Measurements from ENCODE around the gene SNTN.

DNA sequence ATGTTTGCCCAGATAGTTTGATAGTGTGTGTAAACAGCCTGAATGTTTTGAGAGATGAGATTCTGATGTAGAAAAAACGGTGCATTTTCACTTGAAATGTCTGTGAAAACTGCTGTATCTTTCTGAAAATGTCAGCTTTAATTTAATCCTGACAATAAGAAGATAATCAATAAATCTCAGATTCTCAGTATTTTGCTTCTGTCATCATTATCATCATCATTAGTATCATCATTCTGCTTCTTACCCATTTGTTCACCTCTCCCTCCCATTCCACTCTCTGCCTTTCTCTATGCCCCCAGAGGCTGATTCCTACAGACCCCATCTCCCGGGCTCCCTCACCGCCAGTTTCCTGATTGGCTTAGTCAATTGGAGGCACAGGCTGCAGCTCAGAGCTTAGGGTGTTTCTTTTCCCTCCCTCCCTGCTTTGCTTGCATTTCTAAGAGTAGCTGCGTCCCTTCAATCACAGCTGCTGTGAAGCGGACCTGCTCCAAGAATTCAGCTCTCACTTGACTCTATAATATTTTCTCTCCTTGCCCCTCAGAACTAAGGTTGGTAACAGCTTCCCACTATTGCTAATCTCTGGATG lies 8.2 kb upstream of the SNTN start:
- TF ChIP-seq ZNF274 (IDR thresholded peaks at IDR 0.05; ENCODE audit: borderline replicate concordance, low read depth, low read length): no peak
- TF ChIP-seq CEBPB (tag; IDR thresholded peaks at IDR 0.05): no peak
- no peak for TF ChIP-seq NFE2L1 (tag; IDR thresholded peaks at IDR 0.05; ENCODE audit: borderline replicate concordance, low read depth)
- no peak for TF ChIP-seq ZFP30 (CRISPR knock-in tag; IDR thresholded peaks at IDR 0.05; ENCODE audit: borderline replicate concordance)
- TF ChIP-seq, protein P1, sequence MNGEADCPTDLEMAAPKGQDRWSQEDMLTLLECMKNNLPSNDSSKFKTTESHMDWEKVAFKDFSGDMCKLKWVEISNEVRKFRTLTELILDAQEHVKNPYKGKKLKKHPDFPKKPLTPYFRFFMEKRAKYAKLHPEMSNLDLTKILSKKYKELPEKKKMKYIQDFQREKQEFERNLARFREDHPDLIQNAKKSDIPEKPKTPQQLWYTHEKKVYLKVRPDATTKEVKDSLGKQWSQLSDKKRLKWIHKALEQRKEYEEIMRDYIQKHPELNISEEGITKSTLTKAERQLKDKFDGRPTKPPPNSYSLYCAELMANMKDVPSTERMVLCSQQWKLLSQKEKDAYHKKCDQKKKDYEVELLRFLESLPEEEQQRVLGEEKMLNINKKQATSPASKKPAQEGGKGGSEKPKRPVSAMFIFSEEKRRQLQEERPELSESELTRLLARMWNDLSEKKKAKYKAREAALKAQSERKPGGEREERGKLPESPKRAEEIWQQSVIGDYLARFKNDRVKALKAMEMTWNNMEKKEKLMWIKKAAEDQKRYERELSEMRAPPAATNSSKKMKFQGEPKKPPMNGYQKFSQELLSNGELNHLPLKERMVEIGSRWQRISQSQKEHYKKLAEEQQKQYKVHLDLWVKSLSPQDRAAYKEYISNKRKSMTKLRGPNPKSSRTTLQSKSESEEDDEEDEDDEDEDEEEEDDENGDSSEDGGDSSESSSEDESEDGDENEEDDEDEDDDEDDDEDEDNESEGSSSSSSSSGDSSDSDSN (IDR thresholded peaks at IDR 0.05; ENCODE audit: borderline replicate concordance in 1 of 2, low read depth in 2 of 2, low read length in 2 of 2): no peak
- TF ChIP-seq ZNF696 (CRISPR knock-in tag; conservative IDR thresholded peaks at IDR 0.05): no peak
- TF ChIP-seq SMARCC2 (IDR thresholded peaks at IDR 0.05; ENCODE audit: low read depth): no peak
- TF ChIP-seq, protein P2, sequence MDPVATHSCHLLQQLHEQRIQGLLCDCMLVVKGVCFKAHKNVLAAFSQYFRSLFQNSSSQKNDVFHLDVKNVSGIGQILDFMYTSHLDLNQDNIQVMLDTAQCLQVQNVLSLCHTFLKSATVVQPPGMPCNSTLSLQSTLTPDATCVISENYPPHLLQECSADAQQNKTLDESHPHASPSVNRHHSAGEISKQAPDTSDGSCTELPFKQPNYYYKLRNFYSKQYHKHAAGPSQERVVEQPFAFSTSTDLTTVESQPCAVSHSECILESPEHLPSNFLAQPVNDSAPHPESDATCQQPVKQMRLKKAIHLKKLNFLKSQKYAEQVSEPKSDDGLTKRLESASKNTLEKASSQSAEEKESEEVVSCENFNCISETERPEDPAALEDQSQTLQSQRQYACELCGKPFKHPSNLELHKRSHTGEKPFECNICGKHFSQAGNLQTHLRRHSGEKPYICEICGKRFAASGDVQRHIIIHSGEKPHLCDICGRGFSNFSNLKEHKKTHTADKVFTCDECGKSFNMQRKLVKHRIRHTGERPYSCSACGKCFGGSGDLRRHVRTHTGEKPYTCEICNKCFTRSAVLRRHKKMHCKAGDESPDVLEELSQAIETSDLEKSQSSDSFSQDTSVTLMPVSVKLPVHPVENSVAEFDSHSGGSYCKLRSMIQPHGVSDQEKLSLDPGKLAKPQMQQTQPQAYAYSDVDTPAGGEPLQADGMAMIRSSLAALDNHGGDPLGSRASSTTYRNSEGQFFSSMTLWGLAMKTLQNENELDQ (CRISPR knock-in tag; IDR thresholded peaks at IDR 0.05; ENCODE audit: borderline replicate concordance): no peak
- TF ChIP-seq SIRT6 (IDR thresholded peaks at IDR 0.05; ENCODE audit: low read depth, low read length): no peak
- TF ChIP-seq JUND (IDR thresholded peaks at IDR 0.05; ENCODE audit: borderline replicate concordance, low read depth, low read length): no peak
- no peak for TF ChIP-seq JUND (tag; IDR thresholded peaks at IDR 0.05; ENCODE audit: borderline replicate concordance, low read depth, low read length)
- no peak for TF ChIP-seq GATA2 (CRISPR knock-in tag; IDR thresholded peaks at IDR 0.05)
- no peak for TF ChIP-seq POLR2AphosphoS5 (IDR thresholded peaks at IDR 0.05; ENCODE audit: control insufficient read depth, insufficient read depth, low read depth, low read length)
- no peak for TF ChIP-seq EP300 (IDR thresholded peaks at IDR 0.05; ENCODE audit: low read length)

Data from K562 (cell line).